HG03354 (cell line): Measurements from ENCODE around the gene DDHD1.
"Not testable (repeated sequence)": the region's sequence is repeated elsewhere in the genome, so short reads cannot be mapped to it uniquely, and the experiment has no call there.

Source experiments
- ATAC-seq: cut with Tn5 transposase; IDR thresholded peaks from one replicate; pipeline ENCODE4 v1.9.1; 2021; ENCODE audit warnings: mild to moderate bottlenecking; ENCODE audit not compliant: unreplicated experiment, poor library complexity, severe bottlenecking

Gene DDHD1

DNA sequence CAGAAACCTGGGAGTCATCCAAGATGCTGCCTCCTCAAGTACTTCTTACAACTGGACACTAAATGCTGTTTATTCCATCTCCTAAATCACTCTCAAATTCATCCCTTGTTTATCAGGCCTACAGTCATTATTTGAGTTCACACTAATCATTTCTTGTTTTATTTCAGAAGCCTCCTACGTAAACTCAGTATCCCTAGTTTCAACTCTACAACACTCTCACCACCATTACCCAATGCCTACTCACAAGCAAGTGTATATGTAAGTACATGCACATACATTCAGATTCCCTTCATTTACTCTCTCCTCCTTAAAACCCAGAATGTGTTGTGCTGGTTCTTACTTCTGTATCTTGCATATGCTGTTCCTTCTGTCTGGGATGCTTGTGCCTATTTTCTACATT, 43.0 kb downstream of the DDHD1 start:
- ATAC-seq, result no peak

DNA sequence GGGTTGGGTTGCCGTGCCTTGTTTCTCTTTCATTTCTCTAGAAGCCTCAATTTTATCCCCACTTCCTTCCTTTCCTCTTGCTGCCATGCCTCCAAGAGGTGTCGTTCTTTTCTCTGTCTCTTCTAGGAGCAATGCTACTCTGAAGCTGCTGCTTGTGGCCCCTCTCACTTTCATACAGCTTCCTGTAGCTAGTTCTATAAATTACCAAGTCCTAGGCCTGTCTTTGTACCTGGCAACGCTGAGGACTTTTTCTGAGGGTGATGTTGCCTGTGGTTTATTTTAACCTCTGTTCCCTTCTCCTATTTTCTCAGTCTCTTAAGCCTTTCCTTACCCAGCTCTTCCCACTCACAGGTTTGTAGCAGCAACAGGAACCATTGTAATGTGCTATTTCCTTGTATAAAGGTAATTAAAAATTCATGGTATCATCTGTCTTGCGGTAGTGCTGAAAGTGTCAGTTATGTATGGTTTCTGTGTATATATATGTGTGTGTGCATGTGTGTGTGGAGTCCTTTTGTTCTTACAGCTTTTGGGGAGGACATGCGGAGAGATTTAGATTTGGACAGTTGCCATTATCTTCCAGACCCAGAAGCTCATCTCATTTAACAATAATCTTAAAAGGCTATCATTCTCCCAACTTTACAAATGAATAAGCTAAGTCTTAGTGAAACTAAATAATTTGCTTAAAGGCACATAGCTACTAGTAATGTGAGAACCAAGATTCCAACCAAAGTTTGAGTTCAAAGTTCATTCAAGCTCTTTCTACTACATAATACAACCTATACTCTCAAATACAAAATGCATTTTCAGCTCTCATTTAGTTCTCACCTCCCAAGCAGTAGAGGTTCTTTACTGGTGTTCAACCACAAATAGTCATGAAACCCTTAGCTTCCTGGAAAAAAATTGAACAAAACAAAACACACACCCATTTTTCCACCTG, 43.8 kb downstream of the DDHD1 start:
- peak; percentile 86 for ATAC-seq

DNA sequence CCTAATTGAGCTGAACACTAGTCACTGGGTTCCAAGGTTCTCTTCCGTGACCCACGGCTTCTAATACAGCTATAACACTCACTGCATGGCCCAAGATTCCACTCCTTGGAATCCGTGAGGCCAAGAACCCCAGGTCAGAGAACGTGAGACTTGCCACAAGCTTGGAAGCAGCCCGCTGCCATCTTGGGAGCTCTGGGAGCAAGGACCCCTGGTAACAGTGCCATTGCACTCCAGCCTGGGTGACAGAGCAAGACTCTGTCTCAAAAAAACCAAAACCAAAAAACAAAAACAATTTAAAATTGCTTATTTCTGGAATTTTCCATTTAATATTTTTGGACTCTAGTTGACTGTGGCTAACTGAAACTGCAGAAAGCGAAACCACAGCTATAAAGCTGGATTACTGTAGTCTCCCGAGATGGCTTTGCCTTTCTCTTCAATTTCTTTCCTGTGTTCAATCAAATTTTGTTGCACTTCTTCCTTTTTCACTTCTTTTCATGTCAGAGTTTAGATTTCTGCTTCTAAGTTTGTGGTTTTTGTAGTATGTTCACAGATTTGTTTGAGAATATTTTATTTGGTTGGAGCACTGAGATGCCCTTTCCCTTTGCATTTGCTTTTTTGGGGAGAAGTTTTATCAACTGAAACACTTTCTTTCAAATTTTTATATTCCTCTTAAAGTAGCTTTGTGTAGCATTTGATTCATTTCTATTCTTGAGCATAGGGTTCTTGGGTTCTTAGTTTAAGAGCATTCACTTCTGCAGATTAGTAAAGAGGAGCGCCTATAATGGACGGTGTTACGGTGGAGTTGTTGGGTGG, 44.6 kb downstream of the DDHD1 start:
- ATAC-seq, result peak; percentile 25

DNA sequence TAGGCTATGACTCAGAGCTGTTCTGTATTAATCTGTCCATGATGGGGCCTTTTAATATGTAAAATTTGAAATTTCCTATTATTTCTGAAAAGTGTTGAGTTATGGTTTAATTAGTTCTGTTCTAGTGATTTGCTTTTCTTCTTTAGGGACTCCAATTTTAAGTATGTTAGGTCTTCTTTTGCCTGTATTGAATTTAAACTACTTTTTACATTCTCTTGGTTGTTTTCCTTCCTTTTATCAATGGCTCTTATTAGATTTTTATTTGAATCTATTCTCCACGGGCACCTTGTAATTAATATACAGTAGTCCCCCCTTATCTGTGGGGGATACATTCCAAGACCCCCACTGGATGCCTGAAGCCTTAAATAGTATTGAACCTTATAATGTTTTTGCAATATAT, 46.4 kb downstream of the DDHD1 start:
- ATAC-seq, result no peak

DNA sequence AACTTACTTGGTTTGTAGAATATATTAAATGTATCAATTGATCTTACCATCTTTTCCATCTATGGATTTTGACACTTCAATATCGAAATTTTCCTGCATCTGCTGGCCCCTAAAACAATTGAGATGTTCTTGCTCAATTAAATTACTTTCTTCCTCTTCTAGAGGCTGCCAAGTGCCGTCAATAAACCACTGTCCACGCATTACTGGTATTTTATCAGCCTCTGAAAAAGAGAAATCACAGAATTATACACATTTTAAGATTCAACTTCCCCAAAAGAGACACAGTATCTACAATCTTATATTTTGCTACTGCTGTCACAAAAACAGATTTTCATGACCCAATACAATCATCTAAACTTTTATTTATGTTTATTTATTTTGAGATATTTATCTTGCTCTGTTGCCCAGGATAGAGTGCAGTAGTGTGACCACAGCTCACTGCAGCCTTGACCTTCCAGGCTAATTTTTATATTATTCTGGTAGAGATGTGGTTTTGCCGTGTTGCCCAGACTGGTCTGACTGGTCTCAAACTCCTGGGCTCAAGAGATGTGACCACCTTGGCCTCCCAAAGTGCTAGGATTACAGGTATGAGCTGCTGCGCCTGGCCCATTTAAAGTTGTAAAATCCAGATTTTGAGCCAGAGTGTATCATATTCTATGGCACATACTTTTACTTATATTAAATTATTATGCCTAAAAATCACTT, 49.3 kb downstream of the DDHD1 start:
- no peak for ATAC-seq

DNA sequence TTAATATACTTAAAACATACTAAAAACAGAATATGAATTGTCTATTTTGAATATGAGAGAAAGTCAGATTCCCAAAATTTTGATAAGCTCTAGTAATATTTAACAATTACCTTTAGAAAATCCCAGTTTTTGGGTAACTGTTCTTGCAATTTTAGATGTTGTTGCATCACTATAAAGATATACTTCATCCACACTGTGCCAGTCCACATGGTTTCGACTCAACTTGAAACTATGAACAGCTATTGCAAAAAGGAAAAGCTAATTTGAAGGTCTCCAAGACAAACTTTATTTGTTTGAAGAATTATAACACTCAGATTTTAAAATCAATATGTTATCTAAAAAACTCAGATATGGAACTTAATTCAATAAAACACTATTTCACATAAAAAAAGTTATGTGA, 59.9 kb downstream of the DDHD1 start:
- ATAC-seq, result no peak

DNA sequence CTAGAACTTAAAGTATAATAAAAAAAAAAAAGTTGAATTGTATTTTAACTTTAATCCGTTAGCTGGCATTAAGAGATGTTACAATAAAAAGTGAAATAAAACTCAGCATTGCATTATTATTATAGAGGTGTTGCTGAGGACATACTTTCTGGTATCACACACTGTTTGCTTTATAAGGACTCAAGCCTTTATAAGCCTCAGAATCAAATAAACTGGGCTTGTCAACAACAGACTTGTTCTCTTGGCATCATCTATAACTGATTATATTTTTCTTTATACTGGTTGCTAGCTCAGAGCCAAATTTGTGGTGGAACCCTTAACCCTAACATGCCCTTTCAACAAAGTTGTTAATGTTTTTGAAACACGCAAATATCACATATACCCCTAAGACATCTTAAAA, 62.3 kb downstream of the DDHD1 start:
- ATAC-seq, result no peak

DNA sequence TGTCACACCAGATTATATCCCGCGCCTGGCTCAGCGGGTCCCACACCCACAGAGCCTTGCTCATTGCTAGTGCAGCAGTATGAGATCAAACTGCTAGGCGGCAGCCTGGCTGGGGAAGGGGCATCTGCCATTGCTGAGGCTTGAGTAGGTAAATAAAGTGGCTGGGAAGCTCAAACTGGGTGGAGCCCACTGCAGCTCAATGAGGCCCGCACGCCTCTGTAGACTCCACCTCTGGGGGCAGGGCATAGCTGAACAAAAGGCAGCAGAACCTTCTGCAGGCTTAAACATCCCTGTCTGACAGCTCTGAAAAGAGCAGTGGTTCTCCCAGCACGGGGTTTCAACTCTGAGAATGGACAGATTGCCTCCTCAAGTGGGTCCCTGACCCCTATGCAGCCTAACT, 68.2 kb downstream of the DDHD1 start:
- ATAC-seq, result not testable (repeated sequence)

DNA sequence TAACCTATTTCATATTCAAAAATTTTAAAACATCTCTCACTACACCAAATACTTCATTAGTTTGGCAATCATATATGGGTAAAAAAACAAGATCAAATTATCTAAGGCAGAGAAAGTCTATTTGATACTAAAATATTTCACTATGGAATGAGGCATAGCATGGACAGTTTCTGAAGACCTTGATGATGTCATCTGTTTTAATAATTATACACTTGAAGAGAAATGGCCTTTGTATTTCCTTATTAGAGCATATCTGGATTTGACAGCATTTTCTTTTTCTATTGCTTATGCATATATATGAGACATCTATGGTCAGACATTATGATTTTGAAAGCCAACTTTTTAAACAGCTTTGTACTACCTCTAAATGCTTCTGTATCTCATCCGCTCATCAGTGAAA, 88.6 kb downstream of the DDHD1 start:
- ATAC-seq, result no peak

DNA sequence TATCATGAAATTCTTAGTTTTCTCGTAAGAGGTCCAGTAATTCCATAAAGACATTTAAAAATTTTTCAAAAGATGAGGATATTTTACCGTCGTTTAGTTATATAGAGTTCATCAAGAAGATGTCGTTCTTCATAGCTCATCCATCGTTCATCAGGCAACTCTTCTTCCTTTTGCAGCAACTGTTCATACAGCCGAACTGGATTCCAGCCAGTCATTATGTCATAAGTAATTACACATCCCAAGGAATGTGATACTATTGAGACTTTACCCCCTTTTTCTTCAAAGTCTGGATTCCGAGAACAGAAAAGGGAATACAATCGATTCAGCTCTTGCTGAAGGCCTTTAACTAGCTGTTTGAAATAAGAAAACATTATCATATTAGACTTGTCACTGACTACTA, 90.3 kb downstream of the DDHD1 start:
- ATAC-seq, result no peak

DNA sequence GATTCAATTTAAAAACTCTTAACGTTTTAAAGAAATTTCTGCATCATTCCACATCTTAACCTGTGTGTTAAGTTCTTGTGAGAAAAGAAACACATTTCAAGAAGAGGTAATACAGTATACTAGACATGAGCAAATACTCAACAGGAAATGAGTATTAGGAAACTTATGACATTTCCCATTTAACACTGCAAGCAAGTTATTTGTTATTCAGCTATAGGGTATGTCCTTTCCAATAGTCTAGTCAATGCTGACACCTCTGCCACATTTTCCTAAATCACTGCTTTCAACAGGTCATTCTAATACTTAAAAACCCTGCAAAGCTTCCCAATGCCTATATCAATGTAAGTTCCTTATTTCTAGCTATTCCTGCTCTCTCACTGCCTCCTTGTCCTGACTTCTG, 93.1 kb downstream of the DDHD1 start:
- no peak for ATAC-seq

DNA sequence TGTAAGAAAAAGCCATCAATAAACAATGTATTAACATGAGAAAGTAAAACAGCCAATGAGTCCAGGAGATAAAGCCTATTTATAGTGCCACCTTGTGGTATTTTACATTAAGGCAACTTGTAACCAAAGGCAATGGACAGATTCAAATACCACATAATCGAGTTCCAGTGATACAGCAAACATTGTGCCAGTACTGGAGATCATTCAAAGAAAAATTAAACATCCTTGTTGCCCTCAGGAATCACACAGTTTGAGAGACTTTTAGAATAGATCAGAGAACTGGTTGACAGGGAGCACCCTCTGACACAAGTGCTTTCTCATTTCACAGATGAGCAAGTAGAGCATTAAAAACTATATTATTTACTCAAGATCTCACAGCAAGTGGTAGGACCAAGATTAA, 98.1 kb downstream of the DDHD1 start:
- ATAC-seq, result peak; percentile 83

DNA sequence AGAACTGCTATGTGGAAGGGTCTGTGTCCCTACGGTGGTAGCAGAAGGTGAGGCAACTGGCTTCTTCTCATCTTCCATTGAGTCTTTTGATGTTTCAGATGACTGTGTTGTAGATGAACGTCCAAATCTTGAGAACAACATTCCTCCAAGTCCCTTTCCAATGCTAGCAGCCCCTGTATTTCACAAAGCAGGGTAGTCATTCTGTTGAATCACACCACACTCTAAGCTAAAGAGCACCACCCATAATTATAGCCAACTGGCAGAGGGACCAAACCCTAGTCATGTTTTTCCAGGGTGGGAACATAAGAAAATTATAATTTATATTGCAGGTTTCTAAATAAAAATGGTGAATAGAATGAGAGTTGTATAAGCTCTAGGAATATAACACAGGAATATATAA, 98.7 kb downstream of the DDHD1 start:
- no peak for ATAC-seq

DNA sequence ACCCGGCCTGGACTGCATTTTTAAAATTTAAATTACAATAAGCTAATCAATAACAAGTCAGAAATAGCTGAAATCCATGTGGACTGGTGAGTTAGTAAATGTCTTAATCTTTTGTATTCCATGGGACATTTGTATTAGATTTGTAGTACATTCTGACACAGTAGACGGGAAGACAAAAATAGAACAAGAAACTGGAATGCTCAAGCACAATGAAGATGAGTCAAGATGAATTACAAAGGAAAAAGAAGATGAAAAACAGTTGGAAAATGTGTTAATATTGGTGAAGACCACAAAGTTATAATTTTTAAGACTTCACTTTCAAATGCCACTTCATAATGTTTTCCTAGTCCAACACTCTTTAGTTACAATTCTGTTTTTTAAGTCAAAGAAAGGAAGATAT, 104.5 kb downstream of the DDHD1 start:
- no peak for ATAC-seq

DNA sequence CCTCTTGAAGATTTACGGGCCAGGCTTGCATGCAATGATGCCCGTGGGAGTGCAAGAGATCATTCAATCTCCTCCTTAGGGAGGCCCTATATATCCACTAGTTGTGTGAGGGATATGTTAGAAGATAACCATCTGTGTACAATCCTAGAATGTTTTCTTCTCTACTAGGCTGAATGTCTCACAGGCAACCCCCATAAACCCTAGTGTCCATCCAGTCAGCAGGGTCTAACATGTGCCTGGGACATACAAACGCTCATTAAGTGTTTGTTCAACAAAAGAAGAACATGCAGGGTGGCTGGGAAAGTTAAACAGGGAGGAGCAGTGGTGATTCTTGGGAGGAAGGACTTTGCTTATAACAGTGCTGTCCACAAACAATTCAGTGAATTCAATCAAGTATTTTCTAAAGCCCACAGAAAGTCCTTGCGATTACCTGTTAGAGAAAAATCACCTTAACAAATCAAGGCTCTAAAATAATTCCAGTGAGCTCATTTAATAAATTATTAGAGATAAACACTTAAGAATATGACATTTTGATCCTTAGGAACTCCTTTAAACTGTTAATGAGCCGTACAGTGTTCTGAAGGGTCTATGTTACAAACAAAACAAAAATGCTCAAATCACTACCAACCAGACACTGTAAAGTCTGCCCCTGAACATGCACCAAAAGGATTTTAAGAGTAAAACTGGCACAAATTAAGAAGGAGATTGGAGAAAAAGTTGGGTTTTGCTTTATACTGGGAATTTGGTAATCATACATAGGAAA, 105.6 kb downstream of the DDHD1 start:
- no peak for ATAC-seq

DNA sequence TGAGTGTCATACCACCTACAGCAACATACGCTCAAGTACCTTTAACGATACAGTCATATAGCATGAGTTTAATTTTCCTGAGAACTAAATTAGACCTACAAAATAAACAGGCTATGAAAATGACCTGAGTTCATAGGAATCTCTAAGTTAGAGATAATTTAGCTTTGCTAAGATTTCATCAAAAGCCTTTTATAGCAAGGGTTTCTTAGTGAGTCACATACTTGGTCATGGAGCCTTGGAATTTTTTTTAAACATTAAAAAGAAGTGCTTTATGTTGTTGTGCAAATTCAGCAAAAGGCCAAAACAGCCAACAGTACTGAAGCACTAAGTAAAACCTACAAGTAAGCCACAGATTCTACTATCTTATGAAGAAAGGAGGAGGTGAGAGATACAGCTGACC, 108.6 kb downstream of the DDHD1 start:
- no peak for ATAC-seq

DNA sequence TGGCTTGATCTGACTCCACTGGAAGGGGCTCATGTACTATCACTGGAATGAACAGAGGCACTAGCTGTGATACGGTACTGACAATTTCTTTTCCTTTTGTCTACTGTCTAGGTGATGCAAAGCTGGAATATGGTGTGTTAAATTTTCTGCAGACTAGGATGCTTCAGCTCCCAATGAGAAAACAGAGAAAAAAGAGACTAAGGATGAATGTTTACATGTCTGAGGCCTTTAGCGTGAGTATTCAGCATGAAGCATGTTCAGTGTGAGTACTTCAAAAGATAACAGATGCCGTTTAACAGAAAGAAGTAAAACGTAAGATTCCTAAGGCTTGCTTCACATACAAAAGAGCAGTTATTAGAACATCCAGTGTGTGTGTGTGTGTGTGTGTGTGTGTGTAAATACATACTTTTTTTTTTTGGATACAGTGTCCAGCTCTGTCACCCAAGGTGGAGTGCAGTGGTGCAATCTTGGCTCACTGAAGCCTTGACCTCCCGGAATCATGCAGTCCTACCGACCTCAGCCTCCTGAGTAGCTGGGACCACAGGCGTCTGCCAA, 110.0 kb downstream of the DDHD1 start:
- ATAC-seq, result no peak

DNA sequence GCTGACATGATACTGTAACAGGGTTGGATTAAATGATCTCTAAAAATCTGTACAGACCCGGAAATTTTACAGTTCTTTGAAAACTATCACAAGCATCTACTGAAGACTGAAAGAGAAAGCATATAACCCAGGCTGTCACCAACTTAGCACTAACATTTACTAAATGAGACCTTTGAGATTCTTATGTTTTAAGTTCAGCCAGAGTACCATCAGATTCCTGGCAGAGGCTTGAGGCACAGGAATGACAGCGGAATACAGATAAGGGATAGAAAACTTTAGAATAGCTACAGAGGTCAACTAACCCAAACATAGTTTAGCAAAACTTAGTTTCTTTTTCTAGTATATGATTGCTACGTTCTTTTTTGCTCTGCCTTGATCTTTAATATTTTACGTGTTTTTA, 110.6 kb downstream of the DDHD1 start:
- ATAC-seq, result no peak

DNA sequence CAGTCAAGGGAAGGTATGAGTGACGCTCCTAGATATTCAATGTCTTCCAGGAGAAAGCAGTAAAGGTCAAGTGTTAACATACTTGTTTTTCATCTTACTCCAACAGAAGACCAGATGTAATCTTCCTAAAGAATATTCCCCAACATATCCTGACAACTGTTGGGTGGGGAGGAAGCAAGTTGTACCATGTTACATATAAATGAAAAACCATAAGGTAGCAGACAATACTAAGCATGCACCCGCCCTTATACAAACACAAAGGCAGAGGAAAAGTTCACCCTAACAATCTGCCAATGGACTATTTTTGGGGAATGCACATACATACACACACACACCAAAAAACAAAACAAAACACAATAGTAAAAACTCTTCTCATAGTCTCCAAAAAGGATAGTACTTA, 112.1 kb downstream of the DDHD1 start:
- no peak for ATAC-seq
